CD14-positive monocyte (primary cell): ENCODE data around the gene MICB. TPM values are rescaled to one million over a fixed set of nuclear protein-coding genes. Genes with fewer than 3 reads are reported as not detected.

Source experiments
- DNase-seq, 3 donors: peaks; one replicate each; pipeline ENCODE4 v3.0.0-alpha.2; 2011 to 2022
- H2AFZ ChIP-seq: 2 replicates; pipeline ENCODE4 v1.6.0; 2012; ENCODE audit warnings: mild to moderate bottlenecking, low read depth, low read length, inconsistent platforms; ENCODE audit not compliant: insufficient read depth, poor library complexity, severe bottlenecking
- H3K27ac ChIP-seq, 2 donors: 1 replicate in 1 of 2; 2 replicates in 1 of 2; pipeline ENCODE4 v1.5.1; 2012 to 2013; ENCODE audit warnings: low read length in 2 of 2, control low read depth in 1 of 2, inconsistent platforms in 1 of 2, low read depth in 1 of 2, mild to moderate bottlenecking in 1 of 2
- H3K27me3 ChIP-seq, 2 donors: one replicate each; pipeline versions ENCODE4 v1.6.0 to v1.6.1; 2011 to 2013; ENCODE audit warnings: low read length in 2 of 2; ENCODE audit not compliant: control insufficient read depth in 2 of 2, insufficient read depth in 2 of 2
- H3K36me3 ChIP-seq, 2 donors: replicated peaks in 1 of 2; 1 replicate in 1 of 2; 2 replicates in 1 of 2; pipeline versions ENCODE4 v1.5.1 to v1.6.1; 2012 to 2013; ENCODE audit warnings: low read length in 2 of 2, control low read depth in 1 of 2, inconsistent platforms in 1 of 2, mild to moderate bottlenecking in 1 of 2; ENCODE audit not compliant: insufficient read depth in 2 of 2, control insufficient read depth in 1 of 2
- H3K4me1 ChIP-seq, 2 donors: 1 replicate in 1 of 2; 2 replicates in 1 of 2; pipeline versions ENCODE4 v1.5.1 to v1.6.1; 2012 to 2013; ENCODE audit warnings: low read length in 2 of 2, control low read depth in 1 of 2, inconsistent platforms in 1 of 2, mild to moderate bottlenecking in 1 of 2, moderate library complexity in 1 of 2; ENCODE audit not compliant: insufficient read depth in 2 of 2, control insufficient read depth in 1 of 2
- H3K4me2 ChIP-seq: replicated peaks from 2 replicates; pipeline ENCODE3; 2012; ENCODE audit warnings: low read length, moderate library complexity, mild to moderate bottlenecking; ENCODE audit not compliant: poor library complexity, severe bottlenecking; ENCODE audit errors: extremely low read depth
- H3K4me3 ChIP-seq, 3 experiments: fragments of 200-600 bp in 1 of 3; sonication (generic) in 1 of 3; replicated peaks in 1 of 3; 1 replicate in 2 of 3; 2 replicates in 1 of 3; pipeline ENCODE4 v1.5.1; 2011 to 2013; ENCODE audit warnings: low read length in 3 of 3, mild to moderate bottlenecking in 3 of 3, control low read depth in 2 of 3, low read depth in 2 of 3, inconsistent platforms in 1 of 3, moderate library complexity in 1 of 3
- H3K79me2 ChIP-seq: 2 replicates; pipeline ENCODE4 v1.6.0; 2012; ENCODE audit warnings: mild to moderate bottlenecking, control low read depth, inconsistent platforms, low read length, moderate library complexity; ENCODE audit not compliant: insufficient read depth
- H3K9ac ChIP-seq: 2 replicates; pipeline ENCODE4 v1.6.0; 2017; ENCODE audit warnings: low read length, mild to moderate bottlenecking; ENCODE audit not compliant: insufficient read depth, poor library complexity, severe bottlenecking
- H3K9me3 ChIP-seq, 2 donors: replicated peaks in 1 of 2; 1 replicate in 1 of 2; 2 replicates in 1 of 2; pipeline versions ENCODE4 v1.5.1 to v1.6.1; 2012 to 2013; ENCODE audit warnings: low read length in 2 of 2, control low read depth in 1 of 2; ENCODE audit not compliant: control insufficient read depth in 1 of 2, insufficient read depth in 1 of 2
- H4K20me1 ChIP-seq: 2 replicates; pipeline ENCODE4 v1.6.0; 2012; ENCODE audit warnings: mild to moderate bottlenecking, low read length, control low read depth, moderate library complexity; ENCODE audit not compliant: insufficient read depth
- H3K27ac Mint-ChIP-seq, 7 donors: one replicate each; pipeline ENCODE4 v1.8.0; 2020; ENCODE audit warnings: mild to moderate bottlenecking in 7 of 7, mixed read lengths in 7 of 7, moderate library complexity in 6 of 7, inconsistent platforms in 2 of 7
- H3K27me3 Mint-ChIP-seq, 3 donors: one replicate each; pipeline ENCODE4 v1.8.0; 2021 to 2022; ENCODE audit warnings: low read depth in 3 of 3, mild to moderate bottlenecking in 3 of 3, mixed read lengths in 3 of 3, moderate library complexity in 3 of 3, inconsistent platforms in 1 of 3
- H3K36me3 Mint-ChIP-seq, 2 donors: one replicate each; pipeline ENCODE4 v1.8.0; 2020; ENCODE audit warnings: mixed read lengths in 2 of 2, inconsistent platforms in 1 of 2, mild to moderate bottlenecking in 1 of 2
- H3K4me1 Mint-ChIP-seq: one replicate; pipeline ENCODE4 v1.8.0; 2020; ENCODE audit warnings: mild to moderate bottlenecking, mixed read lengths
- H3K4me3 Mint-ChIP-seq, 2 donors: one replicate each; pipeline ENCODE4 v1.8.0; 2020; ENCODE audit warnings: mild to moderate bottlenecking in 2 of 2, mixed read lengths in 2 of 2, moderate library complexity in 1 of 2
- H3K9me3 Mint-ChIP-seq, 7 donors: one replicate each; pipeline ENCODE4 v1.8.0; 2020 to 2022; ENCODE audit warnings: mixed read lengths in 7 of 7, mild to moderate bottlenecking in 6 of 7, moderate library complexity in 6 of 7, inconsistent platforms in 2 of 7
- WGBS: methylation state at CpG from one replicate; pipeline ENCODE4 v1.1.5; 2013; ENCODE audit warnings: missing lambda C conversion rate; ENCODE audit not compliant: insufficient coverage; 5-methylcytosine and 5-hydroxymethylcytosine counted together
- intact Hi-C, 2 donors: fragments of 100-400 bp; cut with micrococcal nuclease; formaldehyde crosslinking; loops; one replicate each; pipeline versions ENCODE4 v1.15.0 to v1.15.1; 2023
- polyA plus RNA-seq, 3 donors: library from polyadenylated mRNA; depleted of rRNA in 1 of 3; unstranded in 2 of 3; stranded (reverse) in 1 of 3; fragments of 300-500 nt in 2 of 3; fragments of >200 nt in 1 of 3; fragmentation: Illumina TruSeq in 2 of 3; gene quantifications; 1 replicate in 2 of 3; 2 replicates in 1 of 3; pipeline ENCODE4 v1.2.3, GENCODE V29; 2012 to 2021
- TF ChIP-seq, protein P1 (sequence below): fragments of 200-600 bp; IDR thresholded peaks from one replicate; pipeline ENCODE4 v1.8.0; 2022; ENCODE audit warnings: antibody characterized with exemption, mild to moderate bottlenecking

Gene MICB
- polyA plus RNA-seq, 3 donors, result 8.1 to 34.8 (median 11.4) TPM

DNA sequence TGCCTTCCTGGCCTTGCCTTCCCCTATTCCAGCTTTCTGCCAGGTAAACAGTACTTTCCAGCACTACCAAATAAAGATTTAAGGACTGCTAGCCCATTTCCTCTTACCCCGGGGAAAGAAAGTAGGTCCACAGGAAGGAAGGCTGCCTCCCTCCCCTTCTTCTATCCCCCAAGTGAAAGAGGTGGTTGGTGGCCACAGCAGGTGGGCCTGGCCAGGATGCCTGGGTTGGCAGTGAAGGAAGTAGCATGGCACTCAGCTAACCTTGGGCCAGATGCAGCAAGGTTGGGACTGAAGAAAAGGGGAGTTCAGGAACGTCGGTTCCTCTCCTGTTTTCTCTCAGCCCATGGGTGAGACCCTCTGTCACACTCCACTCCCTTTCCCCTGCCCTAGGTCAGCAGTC, 58.4 kb downstream of the MICB start:
- H3K27ac ChIP-seq, result no peak overlapping the region
- H3K9ac ChIP-seq, result no peak overlapping the region
- TF ChIP-seq, protein P1, sequence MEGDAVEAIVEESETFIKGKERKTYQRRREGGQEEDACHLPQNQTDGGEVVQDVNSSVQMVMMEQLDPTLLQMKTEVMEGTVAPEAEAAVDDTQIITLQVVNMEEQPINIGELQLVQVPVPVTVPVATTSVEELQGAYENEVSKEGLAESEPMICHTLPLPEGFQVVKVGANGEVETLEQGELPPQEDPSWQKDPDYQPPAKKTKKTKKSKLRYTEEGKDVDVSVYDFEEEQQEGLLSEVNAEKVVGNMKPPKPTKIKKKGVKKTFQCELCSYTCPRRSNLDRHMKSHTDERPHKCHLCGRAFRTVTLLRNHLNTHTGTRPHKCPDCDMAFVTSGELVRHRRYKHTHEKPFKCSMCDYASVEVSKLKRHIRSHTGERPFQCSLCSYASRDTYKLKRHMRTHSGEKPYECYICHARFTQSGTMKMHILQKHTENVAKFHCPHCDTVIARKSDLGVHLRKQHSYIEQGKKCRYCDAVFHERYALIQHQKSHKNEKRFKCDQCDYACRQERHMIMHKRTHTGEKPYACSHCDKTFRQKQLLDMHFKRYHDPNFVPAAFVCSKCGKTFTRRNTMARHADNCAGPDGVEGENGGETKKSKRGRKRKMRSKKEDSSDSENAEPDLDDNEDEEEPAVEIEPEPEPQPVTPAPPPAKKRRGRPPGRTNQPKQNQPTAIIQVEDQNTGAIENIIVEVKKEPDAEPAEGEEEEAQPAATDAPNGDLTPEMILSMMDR, result no peak
- peak overlapping the region in 2 of 7 donors; percentile 14 to 71 for H3K27ac Mint-ChIP-seq
- no peak for DNase-seq
- H3K79me2 ChIP-seq, result peaks cover 25% of the 10 kb centered on the region
- no peaks in the 10 kb centered on the region for H3K27me3 ChIP-seq
- no peaks in the 10 kb centered on the region for H3K36me3 ChIP-seq
- H3K36me3 Mint-ChIP-seq, result peaks cover 12 to 28% of the 10 kb centered on the region in 2 donors
- no CpG with 5 or more reads among the region's 3 CpGs for WGBS
- no peaks in the 10 kb centered on the region for H3K9me3 Mint-ChIP-seq
- H4K20me1 ChIP-seq, result no peaks in the 10 kb centered on the region
- peaks cover 0 to 2% (median 0%) of the 10 kb centered on the region in 3 donors for H3K27me3 Mint-ChIP-seq
- peaks cover 70% of the 10 kb centered on the region for H3K4me1 Mint-ChIP-seq
- intact Hi-C loops, result no loop called here
- H3K4me1 ChIP-seq, result peaks cover 67 to 70% of the 10 kb centered on the region in 2 donors
- no peaks in the 10 kb centered on the region for H3K9me3 ChIP-seq
- H3K4me3 Mint-ChIP-seq, result no peak overlapping the region
- no peak overlapping the region for H3K4me2 ChIP-seq
- no peak overlapping the region for H3K4me3 ChIP-seq
- no peak overlapping the region for H2AFZ ChIP-seq

DNA sequence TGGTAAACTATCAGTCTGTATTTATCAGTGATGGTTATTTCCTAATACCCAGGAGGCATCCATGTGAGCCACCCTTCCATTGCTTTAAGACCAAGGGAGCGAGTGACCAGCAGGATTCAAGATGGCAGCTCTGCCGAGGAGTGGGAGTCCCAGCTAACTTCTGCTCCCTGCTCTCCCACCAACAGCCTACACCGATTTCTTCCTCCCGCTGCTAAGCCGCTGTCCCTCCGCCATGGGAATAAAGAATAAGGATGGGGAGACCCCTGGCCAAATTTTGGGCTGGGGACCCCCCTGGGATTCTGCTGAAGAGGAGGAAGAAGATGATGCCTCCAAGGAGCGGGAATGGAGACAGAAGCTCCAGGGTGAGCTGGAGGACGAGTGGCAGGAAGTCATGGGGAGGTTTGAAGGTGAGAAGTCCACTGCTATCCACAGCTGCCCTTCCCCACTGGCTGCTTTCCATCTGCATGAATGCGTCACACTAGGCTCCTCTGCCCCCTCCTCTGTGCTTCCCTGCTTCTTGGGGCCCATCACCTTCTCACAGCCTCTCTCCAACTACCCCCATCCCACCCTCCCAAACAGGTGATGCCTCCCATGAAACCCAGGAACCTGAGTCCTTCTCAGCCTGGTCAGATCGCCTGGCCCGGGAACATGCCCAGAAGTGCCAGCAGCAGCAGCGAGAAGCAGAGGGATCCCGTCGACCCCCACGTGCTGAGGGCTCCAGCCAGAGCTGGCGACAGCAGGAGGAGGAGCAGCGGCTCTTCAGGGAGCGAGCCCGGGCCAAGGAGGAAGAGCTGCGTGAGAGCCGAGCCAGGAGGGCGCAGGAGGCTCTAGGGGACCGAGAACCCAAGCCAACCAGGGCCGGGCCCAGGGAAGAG, 59.7 kb downstream of the MICB start:
- Mint-ChIP-seq H3K27me3 (peaks cover 0 to 2% (median 0%) of the 10 kb centered on the region in 3 donors), H3K4me1 (peaks cover 72% of the 10 kb centered on the region), H3K4me3 (peak overlapping the region; percentile 79 to 81), H3K9me3 (no peaks in the 10 kb centered on the region), H3K36me3 (peaks cover 15 to 31% of the 10 kb centered on the region in 2 donors), H3K27ac (peak overlapping the region; percentile 91 to 98 (median 94))
- Histone ChIP-seq H3K4me2 (peak overlapping the region; percentile 78), H3K36me3 (no peaks in the 10 kb centered on the region), H4K20me1 (no peaks in the 10 kb centered on the region), H3K9me3 (no peaks in the 10 kb centered on the region), H3K27me3 (no peaks in the 10 kb centered on the region), H3K9ac (peak overlapping the region; percentile 75), H3K4me1 (peaks cover 76% of the 10 kb centered on the region in 2 donors), H3K27ac (peak overlapping the region; percentile 96 to 98), H2AFZ (peak overlapping the region; percentile 29), H3K79me2 (peaks cover 20% of the 10 kb centered on the region), H3K4me3 (peak overlapping the region in 2 of 3 experiments; percentile 12 to 66)
- 23% methylated on average over 17 of the region's 24 CpGs for WGBS
- TF ChIP-seq, protein P1, result no peak
- intact Hi-C loops, result loop anchor here in 1 of 2 donors (2.0 kb wide), 1 partner anchor 29 kb away; the partner anchor contains the start of gene LST1
- DNase-seq, result peak in 2 of 3 donors; percentile 29 to 49
